HG03045 (cell line): Measurements from ENCODE around the gene SLC39A3.
"Not testable (repeated sequence)": the region's sequence is repeated elsewhere in the genome, so short reads cannot be mapped to it uniquely, and the experiment has no call there.

Experiments
- ATAC-seq: cut with Tn5 transposase; IDR thresholded peaks from one replicate; pipeline ENCODE4 v1.9.1; 2021; ENCODE audit warnings: mild to moderate bottlenecking, moderate library complexity; ENCODE audit not compliant: unreplicated experiment

SLC39A3 gene

GRCh38 chr19:2723747-2724146 lies 16.1 kb downstream of the SLC39A3 start:
- ATAC-seq: no peak

- no peak for ATAC-seq
These were observed 16.5 kb downstream of the SLC39A3 start for GRCh38 chr19:2723345-2723715.

- no peak for ATAC-seq
These were observed 17.1 kb downstream of the SLC39A3 start for GRCh38 chr19:2722541-2723344.

DNA sequence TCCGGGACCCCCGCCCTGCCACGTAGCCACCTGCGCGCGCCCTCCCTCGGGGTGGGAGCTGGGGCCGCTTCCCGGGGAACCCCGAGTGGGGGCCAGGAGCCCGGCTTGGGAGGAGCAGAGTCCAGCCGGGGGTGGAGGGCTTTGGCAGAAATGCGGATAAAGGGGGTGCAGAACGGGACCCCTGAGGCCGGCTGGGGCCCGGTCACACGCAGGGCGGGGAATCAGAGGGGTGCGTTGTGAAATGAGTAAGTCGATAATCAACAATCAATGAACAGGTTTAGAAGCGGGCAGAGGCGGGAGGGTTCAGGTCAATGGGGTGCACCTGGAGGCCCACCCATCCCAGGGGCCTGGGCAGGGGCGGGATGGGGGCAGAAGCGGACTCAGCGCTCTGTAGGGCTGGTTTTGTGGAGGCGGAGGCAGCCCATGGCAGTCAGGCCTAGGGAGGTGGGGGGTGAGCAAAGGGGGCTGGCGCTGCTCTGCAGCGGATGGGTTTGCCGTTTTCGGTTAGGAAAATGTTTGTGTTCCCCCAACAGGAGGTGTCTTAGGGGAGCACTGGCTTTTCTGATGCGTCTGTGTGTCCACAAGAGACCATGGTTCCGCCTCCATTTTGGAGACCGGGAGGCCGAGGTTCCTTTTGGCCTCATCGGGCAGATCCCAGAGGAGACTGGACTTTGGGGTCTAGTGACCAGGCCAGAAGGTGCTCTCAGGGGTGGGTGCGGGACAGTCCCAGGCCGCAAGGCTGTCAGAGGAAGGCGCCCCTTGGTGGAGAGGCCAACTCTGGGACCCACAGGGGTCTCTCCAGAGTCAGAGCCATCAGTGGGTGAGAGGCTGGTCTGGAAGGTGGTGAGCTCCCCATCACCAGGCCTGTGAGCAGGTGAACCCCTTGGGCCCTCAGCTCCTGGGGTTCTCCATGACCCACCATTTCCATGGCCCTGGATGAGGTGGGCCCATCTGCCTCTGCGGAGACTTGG lies 18.0 kb downstream of the SLC39A3 start:
- no peak for ATAC-seq

DNA sequence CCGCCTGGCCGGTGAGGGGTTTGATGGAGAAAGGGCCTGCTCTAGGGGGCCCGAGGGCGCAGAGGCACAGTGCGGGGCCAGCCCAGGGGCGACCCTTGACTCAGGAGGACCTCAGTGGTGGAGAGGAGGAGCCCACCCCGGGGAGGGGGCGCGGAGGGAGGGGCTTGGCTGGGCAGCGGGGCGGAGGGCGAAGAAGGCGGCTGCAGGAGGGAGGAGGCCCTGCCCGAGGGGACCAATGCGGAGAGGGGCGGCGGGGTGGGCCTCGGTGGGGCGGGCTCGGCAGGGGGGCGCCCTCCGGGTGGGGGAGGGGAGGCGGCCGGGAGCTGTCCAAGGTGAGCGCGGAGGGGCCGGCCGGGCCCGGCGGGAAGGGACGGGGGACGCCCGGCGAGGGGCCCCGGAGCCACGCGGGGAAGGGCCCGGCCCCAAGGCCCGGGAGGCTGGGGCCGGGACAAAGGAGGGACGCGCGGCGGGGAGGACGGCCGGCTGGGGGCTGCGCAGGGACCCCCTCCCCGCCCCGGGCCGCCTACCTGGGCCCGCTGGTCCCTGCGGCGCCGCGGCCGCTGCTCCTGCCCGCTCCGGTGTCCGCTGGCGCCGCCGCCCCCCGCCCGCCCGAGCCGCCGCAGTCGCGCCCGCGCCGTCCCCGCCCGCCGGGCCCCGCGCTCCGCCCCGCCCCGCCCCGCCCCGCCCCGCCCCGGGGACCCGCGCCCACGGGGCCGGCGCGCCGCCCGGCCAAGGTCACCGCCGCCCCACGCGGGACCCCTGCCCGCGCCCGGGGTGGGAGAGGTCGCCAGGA lies 18.8 kb downstream of the SLC39A3 start, which contains the start of gene DIRAS1:
DIRAS1 (minus strand) TSS at position 596 of the 793 bp plus-strand sequence. CDS start 3,566 bp downstream, outside the sequence.
- no peak for ATAC-seq

DNA sequence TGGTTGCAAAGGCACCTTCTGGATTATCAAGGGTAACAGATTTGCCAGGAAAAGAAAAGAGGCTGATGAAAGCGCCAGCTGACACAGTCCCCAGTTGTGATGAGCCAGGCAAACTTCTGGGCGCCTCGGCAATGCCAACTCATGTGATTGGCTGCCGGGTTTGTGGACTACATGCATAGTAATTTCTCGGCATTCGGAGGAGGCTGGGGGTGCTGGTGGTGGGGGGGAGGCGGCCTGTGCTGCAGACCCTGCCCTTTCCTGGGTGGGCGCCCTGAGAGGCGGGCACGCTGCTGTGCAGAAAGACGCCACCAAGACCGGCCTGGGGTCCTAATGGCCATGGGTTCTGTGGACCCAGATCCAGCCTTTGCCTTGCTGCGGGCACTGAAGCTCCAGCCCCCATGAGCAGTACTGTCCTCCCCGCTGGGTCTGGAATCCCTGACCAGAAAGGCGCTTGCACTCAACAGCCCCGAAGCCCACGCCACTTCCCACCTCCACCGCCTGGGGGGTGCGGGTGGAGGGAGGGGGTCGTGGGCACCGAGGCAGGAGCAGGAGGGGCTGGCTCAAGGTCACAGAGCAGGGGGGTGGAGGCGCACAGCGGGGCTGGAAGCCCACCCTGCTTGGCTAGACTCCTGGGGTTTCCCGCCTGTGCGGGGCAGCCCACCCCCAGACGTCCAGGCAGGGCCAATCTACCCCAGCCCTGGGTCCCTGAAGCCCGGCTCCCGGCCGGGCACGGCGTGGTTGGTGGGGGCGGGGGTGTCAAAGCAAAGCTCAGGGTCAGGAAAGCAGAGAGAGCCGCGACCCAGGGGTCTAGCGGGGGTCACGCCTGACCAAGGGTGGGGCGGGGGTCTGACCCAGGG lies 19.7 kb downstream of the SLC39A3 start:
- no peak for ATAC-seq

DNA sequence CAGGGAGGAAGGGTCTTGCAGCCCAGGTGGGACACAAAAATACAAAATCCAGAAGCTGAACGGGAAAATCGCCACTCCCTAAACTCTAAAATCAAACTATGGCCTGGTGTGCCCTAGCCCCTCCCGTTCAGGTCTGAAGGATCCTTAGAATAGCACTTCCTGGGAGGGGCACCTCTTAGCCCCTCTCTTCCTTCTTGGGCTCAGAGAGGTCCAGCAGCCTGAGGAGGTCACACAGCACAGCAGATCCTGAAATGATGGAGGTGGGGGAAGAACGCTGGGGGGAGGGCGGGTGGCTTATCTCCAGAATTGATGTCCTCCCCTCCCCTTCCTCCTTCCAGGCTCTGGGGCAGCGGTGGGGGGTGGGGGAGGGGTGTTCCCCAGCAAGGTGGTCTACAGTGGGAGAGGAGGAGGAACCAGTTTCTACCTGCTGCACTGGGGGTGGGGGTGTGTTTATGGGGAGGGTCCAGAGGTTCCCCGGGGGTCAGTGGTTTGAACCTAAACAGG lies 20.5 kb downstream of the SLC39A3 start:
- ATAC-seq: no peak

- ATAC-seq: no peak
These were observed 21.9 kb downstream of the SLC39A3 start for GRCh38 chr19:2717638-2718541.

- ATAC-seq: no peak
These were observed 22.8 kb downstream of the SLC39A3 start for GRCh38 chr19:2716722-2717637.

- no peak for ATAC-seq
These were observed 23.6 kb downstream of the SLC39A3 start for GRCh38 chr19:2716275-2716650.

DNA sequence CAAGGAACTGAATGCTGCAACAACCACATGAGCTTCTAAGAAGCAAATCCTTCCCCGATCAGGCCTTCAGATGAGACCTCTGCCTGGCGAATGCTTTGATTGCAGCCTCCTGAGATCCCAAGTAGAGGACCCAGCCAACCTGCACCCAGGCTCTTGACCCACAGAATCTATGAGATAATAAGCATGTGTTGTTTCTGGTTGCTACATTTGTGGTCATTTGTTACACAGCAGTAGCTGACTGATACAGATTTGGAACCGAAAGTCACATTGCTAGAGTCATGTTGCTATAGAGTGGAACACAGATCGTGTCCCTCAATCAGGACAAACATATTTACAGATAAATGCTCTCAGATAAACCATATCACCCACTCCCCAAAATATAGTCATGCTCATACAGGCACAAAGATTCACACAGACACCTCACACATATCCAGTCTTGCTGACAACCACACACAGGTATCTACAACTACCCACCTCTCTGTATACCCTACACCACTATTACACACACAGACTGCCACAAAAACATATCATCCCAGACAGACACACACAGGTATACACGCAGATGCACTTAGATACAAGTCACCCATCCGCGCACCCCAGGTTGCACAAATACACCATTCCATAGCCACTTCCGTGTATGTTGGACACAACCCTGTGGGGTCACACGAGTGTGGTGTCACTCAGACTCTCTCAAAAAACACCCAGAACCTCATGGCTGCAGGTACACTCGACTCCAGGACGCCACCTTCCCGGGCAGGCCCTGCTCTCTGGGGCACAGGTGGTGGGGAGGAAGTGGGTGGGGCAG lies 24.1 kb downstream of the SLC39A3 start:
- no peak for ATAC-seq

DNA sequence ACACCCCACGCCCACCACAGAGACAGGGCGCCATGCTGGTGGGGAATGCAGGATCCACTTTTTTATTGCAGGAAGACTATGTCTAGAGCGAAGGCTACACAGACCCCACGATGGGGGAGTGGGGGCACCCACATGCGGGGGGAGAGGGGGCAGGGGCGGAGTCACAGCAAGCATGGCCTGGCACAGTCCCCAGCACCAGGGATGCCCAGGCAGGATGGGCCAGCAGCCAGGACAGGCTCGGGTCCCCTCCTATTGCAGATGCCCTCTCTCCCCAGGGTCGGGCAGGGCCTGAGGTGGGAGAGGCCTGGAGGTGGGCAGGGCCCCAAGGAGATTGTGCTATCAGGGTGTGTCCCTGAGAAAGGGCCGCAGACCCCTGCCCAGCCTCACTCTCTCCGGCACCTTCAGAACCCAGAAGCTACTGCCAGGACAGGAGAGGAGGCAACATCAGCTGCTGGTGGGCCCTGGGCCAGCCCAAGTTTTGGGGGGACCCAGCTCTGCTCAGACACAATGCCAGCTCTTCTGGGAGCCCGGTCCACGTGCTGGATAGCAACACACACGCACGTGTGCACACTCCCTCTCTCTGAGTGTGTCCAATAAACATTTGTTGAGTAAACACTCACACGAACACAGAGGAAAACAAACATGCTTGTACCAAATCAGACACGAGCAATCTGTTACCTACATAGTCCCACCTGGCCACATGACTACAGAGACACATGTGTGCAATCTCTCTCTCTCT lies 25.1 kb downstream of the SLC39A3 start:
- ATAC-seq: no peak

GRCh38 chr19:2714102-2714501 lies 25.7 kb downstream of the SLC39A3 start:
- not testable (repeated sequence) for ATAC-seq

DNA sequence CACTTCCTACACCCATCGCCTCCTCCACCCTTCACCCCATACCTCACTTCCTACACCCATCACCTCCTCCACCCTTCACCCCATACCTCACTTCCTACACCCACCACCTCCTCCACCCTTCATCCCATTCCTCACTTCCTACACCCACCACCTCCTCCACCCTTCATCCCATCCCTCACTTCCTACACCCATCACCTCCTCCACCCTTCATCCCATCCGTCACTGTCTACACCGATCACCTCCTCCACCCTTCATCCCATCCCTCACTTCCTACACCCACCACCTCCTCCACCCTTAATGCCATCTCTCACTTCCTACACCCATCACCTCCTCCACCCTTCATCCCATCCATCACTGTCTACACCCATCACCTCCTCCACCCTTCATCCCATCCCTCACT lies 26.6 kb downstream of the SLC39A3 start:
- not testable (repeated sequence) for ATAC-seq

- no peak for ATAC-seq
These were observed 28.0 kb downstream of the SLC39A3 start for GRCh38 chr19:2711875-2712205.

DNA sequence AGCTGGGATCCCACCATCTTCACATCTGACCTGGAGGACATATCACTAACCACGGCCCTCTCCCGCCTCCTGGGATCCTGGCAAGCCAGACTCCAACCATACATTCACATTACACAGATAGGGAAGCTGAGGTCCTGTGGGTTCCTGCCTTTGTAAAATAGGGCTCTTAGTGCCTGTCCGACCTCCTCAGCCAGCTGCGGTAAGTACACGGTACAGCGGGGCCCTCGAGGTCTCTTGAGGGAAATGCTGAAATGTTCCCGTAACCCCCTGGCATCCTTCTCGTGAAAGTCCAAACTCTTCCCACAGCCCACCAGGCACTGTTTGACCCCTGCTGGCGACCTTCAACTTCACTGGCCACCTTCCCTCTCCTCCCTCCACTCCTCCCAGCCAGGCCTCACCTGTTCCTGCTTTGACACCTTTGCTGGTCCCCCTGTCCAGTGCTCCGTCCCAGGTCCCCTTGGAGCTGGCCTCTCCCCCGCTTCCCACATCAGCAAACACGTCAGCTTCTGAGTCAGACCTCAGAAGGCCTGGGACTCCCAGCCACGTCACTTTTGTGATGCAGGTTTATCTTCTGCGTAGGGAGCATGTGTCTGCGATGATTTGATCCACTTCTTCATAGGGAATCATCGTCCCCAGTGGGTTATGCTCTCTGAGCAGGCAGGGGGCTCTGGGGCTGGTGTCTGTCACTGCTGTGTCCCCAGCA lies 28.5 kb downstream of the SLC39A3 start:
- ATAC-seq: no peak
